Stimulated activated CD8-positive, alpha-beta memory T cell treated with anti-CD3 and anti-CD28 coated beads, Interleukin-12 subunit alpha, Interleukin-12 subunit beta, amount 100 ng/mL, for 1 hour (primary cell): ENCODE results near the gene GATAD2A.
"Not testable (repeated sequence)": the region's sequence is repeated elsewhere in the genome, so short reads cannot be mapped to it uniquely, and the experiment has no call there.

Experiments used
- DNase-seq: peaks from one replicate; pipeline ENCODE4 v3.0.0-alpha.2; 2020; ENCODE audit warnings: low read depth

GATAD2A gene

DNA sequence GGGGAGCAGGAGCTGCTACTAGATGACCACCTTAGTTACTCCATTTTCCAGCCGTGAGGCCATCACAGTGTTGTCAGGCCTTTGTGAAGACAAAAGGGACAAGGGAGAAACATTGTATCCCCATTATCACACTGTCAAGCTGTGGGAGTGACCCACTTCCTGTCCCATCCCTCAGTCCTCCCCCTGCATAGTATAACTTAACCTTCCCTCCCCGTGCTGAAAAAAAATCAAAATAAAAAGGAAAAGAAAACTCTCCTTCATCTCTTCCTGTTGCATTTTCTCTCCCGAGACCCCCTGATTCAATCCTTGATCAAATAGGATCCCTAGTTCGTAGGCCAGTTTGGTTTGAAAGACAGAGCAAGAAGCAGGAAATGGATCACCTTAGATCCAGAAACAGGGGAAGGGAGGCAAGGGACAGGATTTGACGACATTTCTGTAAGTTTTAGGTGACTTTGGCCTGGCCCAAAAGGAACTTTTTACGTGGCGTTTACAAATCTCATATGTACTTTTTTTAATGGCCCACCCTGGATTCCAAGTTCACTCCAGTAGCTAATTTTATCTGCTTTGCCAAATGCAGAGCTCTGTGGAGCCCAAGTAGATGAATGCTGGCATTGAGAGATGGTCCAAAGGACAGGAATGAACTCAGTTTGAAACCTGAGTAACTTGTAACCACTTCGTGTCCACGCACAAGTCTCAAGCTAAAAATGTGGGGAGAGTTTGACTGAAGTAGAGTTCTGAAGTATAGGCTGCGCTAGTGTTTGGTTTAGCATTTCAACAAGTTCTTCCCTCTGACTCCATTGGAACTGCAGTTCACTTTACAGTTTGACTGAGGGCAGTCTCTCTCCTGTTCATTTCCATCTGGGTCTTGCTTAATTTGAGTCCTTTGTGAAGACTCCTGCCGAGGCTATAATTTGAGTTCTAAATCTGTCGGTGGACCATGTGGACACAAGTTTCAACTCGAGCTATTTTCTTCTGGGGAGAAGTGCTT is 16.6 kb upstream of the GATAD2A start:
- DNase-seq: no peak

DNA sequence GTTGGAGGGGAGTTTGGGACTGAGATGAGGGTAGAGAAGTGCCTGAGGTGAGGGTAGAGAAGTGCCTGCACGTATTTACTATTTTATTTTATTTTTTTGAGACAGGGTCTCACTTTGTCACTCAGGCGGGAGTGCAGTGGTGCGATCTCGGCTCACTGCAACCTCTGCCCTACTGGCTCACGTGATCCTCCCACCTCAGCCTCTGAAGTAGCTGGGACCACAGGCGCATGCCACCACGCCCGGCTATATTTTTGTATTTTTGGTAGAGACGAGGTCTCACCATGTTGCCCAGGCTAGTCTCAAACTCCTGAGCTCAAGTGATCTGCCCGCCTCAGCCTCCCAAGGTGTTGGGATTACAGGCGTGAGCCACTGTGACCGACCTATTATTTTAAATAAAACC is 15.8 kb upstream of the GATAD2A start:
- DNase-seq: not testable (repeated sequence)

DNA sequence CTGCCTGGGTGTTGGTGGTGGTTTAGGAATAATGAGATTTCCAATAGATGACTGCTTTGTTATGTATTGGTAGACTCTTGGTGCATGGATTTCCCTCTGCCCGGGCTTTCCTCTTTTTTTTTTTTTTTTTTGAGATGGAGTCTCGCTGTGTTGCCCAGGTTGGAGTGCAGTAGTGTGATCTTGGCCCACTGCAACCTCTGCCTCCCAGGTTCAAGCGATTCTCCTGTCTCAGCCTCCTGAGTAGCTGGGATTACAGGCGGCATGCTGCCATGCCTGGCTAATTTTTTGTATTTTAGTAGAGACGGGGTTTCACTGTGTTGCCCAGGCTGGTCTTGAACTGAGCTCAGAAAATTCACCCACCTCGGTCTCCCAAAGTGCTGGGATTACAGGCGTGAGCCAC is 11.1 kb upstream of the GATAD2A start:
- not testable (repeated sequence) for DNase-seq

DNA sequence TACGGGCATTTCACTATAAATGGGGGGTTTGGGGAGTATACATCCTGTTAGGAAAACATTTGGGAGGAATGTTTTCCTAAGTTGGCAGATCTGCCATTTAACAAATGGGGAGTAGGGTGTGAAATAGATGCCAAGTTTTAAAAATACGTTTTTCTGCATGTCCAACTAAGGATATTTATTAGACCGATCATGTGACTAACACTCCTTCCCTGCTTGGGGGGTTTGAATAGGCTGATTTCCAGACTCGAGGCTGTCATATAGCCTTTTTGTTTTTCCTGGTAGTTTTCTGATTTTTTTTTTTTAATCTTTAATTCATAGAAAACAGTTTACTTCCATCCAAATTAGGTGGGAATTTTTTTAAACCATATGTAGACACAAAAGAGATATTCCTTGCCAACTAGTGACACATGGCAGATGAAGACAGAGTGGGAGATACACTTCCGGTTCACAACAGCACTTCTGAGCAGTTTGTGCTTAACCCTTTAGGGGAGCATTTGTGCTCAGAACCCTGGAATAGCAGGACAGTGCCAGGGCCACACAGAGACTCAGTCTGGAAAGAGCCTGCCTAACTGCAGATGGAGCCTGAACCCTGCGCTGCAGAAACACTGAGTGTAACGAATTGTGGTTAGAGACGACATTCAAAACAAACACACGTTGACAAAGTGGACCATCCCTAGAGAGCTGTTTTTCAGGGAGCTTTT is 5.6 kb upstream of the GATAD2A start:
- DNase-seq: no peak

DNA sequence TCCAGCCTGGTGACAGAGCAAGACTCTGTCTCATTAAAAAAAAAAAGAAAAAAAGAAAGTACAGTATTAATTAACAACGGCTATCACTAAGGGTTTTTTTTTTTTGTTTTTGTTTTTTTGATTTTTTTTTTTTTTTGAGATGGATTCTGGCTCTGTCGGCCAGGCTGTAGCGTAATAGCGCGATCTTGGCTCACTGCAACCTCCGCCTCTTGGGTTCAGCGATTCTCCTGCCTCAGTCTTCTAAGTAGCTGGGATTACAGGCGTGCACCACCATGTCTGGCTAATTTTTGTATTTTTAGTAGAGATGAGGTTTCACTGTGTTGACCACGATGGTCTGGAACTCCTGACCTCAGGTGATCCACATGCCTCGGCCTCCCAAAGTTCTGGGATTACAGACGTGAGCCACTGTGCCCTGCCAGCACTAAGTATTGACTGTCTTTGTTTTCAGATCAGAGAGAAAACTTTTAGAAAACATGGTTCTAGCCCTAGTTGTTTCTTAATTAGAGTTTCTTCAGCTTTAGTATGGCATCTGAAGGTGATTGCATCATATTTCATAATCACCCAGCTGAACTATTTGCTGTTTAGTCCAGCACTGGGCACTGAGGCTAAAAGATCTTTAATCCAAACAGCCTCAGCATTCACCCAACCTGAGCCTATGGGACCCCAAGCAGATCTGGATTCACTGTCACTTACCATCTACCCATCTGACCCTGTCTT is 2.7 kb upstream of the GATAD2A start:
- DNase-seq: no peak

DNA sequence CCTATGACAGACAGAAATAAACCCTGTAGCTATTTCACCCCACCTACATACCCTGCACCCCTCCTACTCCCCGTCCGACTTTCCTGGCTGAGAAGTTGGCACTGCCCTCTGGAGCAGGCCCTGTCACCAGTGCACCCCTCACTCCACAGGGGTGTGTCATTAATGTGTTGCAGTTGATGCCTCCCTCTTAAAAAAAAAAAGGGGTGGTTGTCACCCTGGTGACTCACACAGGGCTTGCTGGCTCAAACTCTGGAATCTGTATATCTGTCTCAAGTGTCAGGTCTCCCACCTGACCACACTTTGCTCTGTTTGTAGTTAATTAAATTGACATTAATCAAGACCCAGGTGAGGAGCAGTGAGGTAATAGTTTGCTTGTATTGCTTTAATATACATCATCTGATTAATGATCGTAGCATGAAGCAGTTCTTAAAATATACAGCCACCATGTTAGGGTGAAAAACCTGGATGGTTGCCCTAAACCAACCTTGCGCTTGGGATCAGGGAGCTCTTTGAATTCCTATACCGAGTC is 2.0 kb upstream of the GATAD2A start:
- DNase-seq: no peak

DNA sequence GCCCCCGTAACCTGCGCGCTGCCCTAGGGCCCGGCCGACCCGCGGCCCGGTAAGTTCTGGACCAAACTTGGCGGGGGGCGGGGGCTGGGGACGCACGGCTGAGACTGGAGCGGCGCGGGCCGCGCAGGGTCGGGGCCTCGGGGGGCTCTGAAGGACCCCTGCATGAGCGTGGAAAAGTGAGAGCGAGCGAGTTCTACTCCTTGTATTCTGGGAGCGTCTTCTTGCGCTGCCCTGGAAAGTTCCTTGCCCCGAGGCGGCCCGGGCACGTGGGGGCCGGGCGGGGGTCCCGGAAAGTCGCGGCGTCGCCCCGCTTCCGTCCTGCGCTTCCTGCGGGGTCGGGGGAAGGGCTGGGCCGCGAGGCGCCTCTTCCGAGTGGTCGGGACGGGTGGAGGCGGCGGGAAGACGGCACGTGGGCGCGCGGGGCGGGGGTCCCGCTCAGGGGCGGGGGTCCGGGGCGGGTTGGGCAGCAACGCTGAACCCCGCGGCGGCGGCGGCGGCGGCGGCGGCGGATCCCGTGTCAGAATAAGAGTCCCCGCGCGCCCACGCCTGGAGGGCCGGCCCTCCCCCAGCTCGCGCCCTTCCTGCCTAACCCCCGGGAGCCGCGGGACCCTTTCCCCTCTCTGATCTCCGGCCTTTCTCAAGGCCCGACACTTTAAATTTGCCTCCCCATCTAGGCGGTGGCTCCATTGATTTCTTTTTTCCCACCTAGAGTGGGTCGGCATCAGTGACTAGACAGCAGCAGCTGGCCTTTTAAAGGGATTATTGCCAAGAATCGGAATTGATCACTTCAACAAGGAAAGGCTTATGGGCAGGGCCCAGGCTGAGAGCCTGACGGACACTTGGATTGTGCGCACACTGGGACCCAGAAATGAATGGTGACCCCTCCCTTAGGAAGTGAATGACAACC is 749 bp downstream of the GATAD2A start:
- DNase-seq: no peak

DNA sequence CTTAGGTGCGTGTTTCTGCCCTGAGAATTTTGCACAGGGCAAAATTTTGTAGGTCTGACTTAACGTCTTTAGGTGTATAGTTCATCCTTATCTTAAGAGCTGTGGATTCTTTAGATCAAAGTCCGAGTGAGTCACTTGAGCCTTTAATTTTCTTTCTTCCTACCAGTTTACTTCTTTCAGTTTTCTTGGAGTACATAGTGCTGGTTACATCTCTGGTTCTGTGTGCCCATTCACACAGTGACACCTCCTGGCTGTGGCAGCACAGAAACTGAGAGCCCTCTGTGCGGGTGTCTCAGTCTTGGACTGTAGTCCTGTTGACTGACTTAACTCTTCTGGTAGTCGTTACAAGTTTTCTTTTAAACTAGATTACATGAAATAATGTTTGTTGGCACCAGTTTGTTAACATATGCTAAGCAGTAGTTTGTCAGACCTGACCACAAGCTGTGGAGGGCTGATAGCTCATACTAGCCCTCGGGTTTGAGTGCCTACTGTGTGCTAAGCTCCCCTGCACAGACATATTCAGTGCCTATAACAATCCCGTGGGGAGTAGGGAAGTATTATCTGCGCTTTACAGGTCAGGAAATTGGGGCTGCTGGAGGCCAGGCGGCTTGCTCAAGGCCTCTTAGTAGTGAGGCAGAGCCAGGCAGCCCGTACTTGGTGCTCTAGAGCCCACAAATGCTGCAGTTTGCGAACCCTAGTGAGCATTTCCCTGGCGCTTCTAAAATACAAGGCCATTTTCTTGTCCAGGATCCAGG is 1.6 kb downstream of the GATAD2A start:
- DNase-seq: no peak

DNA sequence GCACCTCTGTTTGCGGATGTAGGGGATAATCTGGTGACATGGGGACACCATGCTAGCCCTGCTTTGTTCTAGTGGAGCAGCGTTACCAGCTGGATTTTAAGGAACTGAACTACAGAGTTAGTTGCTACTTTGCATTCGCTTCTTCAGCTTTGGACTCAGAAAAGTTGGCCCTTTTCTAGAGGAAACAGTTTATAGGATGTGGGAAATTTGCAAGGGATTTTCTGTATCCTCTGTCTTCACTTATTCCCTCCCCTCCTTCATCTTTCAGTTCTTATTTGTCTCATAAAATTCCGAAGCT is 2.1 kb downstream of the GATAD2A start:
- no peak for DNase-seq

DNA sequence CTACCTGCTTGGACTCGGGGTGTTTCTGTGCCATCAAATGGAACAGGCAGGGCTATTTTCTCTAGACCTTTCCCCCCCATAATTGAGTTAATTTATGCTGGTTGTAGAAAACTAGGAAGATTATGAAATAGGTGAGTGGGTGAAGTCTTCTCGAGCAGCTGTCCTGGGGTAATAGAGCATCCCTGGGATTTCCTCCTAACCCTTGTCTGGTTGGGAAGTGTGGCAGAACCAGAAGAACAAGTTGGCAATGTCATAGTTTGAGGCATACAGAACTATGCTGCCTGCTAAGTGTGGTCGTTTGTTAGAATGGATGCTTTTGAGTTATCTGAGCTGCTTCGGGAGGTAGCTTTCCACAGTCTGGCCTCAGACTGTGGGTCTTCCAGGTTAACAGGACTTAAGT is 3.7 kb downstream of the GATAD2A start:
- DNase-seq: no peak

DNA sequence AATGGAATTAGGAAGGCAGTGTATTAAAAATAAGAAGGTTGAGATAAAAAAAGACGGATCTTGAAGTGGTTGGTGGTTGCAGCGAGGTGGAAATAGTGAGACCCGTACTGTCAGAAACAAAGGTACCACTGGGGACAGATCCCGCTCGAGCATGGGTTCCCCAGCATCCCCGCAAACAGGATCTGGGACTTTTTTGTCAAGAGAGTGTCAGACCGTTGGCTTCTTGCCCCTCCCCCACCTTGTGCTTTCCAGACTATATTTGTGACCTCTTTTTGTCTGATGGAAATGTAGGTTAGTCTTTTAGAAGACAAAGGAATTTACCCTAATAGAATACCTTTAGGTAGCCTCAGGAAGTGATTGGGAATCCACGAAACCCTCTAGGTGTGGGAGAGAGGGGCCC is 4.2 kb downstream of the GATAD2A start:
- no peak for DNase-seq

DNA sequence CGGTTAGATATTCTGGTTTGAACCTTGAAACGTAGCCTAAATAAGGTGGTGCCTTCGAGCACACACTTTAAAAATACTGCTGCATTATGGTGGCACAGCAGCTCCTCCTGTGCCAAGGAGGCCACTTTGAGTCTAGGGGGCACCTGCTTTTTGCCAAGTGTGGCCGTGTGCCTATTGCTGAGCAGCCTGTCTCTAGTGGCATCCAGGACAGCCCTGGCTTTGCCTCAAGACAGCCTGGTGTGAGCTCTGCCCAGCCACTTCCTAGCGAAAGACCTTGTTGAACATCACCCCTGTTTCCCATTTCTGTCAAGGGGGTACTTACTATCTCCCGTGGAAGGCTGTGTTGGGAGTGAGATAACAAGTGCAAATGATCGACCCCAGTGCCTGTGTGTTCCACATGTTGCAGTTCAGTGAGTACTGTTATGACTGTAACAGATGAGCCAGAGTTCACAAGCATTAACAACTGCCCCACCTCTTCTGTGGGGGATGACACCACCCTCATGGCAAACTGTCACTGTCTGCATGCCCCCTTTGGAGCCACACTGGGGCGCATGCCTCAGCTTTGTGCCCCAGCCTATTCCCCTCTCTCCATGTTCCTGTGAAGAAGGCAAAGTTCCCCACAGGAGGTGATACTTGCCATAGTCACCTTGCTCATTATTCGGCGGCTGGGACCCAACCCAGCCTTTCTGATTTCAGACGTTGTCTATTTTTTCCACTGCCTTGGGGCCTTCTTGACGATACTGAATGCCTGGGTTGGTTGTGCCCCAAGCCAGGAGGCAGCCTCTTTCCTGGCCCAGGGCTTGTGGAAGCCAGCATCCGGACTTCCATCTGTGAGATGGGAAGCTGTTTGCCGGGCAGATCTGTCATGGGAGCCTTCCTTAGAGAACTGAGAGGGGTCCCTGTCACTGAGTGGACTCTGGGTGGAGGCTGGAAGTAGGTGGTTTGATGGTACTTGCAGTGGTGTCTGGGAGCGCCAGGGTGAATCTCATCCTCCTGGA is 5.4 kb downstream of the GATAD2A start:
- no peak for DNase-seq

DNA sequence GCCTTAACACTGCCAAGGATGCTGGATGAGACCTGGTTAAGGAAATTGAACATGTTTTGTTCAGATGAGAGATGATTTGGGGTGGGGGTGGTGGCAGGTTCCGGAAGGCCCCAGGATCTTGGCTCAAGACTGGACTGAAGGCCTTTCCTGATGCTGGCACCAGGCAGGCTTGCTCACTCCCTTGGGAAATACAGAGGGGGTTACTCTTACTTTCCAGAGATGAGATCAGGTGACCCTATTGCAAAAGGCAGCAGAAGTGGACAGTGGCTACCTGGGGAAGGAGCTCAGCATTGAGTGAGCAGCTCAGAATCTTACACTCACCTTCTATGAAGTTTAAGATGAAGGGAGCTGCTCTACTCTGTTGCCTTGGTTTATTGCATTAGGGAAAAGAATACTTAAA is 10.8 kb downstream of the GATAD2A start:
- DNase-seq: no peak

DNA sequence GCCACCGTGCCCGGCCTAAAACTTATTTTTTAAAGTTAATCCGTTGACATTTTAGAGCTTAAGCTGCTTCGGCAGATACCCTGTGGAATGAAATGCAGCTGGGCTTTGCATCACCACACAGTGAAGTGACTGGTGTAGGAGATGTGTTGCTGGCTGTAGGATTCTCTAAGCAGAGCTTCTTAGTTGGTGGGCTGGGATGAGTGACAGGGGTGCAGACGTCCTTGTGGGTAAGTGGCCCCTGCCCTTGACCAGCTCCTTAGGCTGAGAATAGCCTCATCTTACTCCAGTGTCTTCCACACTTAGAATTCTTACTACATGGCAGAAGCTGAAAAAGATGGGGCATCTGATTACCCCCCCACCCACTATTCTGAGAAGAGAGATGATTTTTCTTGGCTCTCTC is 11.6 kb downstream of the GATAD2A start:
- DNase-seq: no peak

DNA sequence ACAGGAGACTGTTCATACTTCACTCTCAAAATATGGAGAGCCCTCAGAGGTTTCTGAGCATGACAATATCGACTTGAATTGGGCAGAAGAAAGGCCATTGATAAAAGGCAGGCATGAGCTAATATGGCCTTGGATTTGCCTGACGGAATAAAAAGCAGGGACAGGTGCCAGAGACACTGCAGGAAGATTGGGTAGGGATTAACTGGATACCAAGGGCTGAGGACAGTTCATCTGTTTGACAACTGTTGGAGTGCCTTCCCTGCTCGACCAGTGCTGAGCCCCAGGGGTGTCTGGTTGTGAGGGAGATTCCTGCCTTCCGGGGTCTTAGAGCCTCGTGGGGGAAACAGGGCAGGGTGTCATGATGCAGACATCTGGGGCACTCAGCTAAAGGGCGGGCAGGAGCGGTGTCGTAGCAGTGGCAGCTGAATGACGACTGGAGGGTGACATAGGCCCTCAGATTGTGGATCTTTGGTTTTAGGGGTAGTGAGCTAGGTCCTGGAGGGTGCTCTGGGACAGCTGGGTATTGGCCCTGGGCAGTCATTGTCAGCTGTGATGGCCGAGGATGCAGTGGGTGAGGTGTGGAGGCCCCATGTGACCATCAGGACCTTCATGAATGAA is 12.3 kb downstream of the GATAD2A start:
- no peak for DNase-seq

DNA sequence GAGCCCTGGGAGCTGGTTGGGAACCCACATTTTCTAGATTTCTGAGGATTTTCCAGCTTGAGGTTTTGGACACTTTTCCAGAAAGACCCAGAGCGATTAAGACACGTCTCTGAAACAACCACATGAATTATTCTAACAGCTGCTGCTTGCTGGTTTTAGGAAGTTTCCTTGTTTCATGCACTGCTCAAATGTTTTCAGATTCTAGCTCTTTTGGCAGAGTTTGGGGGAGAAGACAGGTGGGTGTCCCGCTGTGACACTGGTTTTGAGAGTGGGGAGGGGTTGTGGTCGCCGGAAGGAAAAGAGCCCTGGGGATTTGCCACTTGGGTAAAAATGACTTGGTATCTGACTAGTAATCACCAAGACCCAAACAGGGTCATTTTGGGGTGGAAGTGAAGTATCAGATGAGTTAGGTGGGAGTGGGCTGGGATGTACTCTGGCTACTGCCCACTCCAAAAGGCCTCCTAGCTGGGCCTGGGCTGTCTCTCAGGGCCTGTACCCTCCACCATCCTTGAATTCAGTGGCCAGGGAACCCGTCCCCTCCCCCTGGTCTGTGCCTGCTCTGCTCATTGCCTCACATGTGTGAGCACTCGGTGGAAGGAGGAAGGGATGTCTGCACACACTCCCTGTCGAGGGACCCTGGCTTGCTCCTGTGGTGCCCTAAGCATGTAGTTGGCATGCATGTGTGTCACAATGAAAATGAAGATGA is 13.2 kb downstream of the GATAD2A start:
- DNase-seq: no peak

DNA sequence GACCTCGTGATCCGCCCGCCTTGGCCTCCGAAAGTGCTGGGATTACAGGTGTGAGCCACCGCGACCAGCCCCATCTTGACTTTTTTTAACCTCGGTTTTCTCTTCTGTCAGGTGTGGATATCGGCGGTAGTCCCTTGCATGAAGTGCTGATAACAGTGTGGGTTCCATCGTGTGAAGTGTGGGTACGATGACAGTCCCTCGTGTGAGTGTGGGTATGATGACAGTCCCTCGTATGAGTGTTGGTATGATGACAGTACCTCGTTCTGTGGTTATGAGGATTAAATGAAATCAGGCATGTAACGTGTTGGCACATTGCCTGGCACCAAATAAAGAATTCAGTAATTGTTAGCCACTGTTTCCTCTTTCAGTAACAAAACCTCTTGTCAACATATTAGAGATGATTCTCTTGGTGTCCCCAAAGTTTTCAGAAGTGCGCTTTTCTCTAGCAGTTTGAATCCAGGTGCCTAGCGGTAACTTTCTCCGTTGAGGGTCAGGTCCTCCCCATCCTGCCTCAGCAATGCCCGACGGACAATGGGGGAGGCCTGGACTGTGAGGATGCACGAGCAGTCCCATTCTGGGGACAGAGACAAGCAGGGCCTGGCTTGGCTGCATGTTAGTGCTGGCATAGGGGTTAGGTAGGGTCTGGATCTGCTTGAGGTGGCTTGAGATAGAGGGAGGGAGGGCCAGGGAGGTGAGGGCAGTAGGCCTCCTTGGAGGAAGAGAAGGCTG is 15.3 kb downstream of the GATAD2A start:
- no peak for DNase-seq

DNA sequence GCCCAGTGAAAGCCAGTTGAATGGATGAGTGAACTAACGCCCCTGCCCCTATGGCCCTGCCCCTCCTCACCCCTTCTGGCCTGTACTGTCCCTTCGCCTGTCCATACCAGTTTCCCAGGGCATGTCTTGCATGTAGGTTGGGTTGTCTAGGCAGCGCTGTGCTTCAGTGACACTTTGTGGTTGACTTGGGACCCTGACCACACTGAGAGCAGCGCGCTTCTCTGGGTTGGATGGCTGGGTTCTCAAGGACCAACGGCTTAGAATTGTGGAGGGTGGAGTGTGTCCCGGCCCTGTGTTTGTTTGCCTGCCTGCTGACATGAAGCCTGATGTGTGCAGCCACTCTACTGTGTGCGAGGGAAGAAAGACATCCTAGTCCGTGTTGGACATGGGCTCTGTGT is 15.8 kb downstream of the GATAD2A start:
- DNase-seq: no peak
